Thyroid gland (tissue), 4 donors: Measurements from ENCODE around the gene MYL11.

Experiments used
- POLR2A ChIP-seq, 2 donors: fragments of 450-650 bp; IDR thresholded peaks; one replicate each; pipeline ENCODE4 v1.6.1; 2017; ENCODE audit warnings: antibody characterized with exemption in 2 of 2, mild to moderate bottlenecking in 2 of 2, moderate library complexity in 1 of 2
- TF ChIP-seq, protein P1 (sequence below), 6 experiments: fragments of 200-600 bp in 3 of 6; fragments of 450-650 bp in 3 of 6; sonication (generic) in 3 of 6; IDR thresholded peaks; one replicate each; pipeline ENCODE4 v1.5.1; 2016 to 2019; ENCODE audit warnings: antibody characterized with exemption in 6 of 6, mild to moderate bottlenecking in 2 of 6, inconsistent platforms in 1 of 6, moderate library complexity in 1 of 6

DNA sequence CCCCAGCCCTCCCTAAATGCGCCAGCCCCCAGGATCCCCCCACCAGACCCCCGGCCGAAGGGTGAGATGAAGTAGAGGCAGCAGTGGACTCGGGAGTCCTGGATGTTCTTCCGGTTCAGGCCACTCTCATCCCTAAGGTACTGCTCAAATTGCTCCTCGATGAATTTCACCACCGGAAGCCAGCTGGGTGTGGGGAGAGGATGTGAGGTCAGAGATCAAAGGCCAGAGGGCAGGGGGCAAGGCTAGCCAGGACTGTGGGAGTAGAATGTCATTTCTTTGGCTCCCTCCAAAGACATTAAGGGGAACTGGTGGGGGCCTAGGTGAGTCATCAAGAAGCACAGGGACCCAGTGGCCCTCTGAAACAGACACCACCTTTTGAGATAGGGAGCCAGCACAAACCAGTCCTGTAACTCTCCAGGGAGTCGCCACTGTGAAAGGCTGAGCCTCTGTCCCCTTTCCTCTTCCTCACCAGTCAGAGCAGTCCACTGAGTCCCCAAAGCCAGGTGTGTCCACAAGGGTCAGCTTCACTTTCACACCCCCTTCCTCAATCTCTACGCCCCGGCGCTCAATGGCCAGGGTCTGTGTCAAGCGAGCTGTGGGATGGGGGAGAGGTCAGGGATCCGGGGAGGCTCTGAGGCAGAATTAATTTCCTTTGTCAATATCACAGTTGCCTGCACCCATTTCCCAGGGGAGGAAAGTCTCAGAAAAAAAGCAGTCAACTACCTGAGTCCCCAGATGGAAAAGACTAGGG lies 6.9 kb downstream of the MYL11 start:
- TF ChIP-seq, protein P1, sequence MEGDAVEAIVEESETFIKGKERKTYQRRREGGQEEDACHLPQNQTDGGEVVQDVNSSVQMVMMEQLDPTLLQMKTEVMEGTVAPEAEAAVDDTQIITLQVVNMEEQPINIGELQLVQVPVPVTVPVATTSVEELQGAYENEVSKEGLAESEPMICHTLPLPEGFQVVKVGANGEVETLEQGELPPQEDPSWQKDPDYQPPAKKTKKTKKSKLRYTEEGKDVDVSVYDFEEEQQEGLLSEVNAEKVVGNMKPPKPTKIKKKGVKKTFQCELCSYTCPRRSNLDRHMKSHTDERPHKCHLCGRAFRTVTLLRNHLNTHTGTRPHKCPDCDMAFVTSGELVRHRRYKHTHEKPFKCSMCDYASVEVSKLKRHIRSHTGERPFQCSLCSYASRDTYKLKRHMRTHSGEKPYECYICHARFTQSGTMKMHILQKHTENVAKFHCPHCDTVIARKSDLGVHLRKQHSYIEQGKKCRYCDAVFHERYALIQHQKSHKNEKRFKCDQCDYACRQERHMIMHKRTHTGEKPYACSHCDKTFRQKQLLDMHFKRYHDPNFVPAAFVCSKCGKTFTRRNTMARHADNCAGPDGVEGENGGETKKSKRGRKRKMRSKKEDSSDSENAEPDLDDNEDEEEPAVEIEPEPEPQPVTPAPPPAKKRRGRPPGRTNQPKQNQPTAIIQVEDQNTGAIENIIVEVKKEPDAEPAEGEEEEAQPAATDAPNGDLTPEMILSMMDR (IDR thresholded peaks at IDR 0.05): no peak
- no peak for TF ChIP-seq POLR2A (IDR thresholded peaks at IDR 0.05)
